GM23338 (cell line): ENCODE data around the gene GDPD4. TPM values are rescaled to one million over a fixed set of nuclear protein-coding genes. Genes with fewer than 3 reads are reported as not detected.

Source experiments
- ATAC-seq: fragments of 200-7000 bp; cut with Tn5 transposase; 3 replicates; pipeline ENCODE4 v1.9.1; 2020
- DNase-seq: peaks from one replicate; pipeline ENCODE4 v3.0.0-alpha.2; 2015; ENCODE audit warnings: low spot score
- H2AFZ ChIP-seq: fragments of 200-600 bp; sonication (generic); 2 replicates; pipeline ENCODE4 v1.8.0; 2016; ENCODE audit warnings: antibody characterized with exemption, mild to moderate bottlenecking, moderate library complexity
- H3F3A ChIP-seq: fragments of 200-600 bp; sonication (generic); replicated peaks from 2 replicates; pipeline ENCODE4 v1.8.0; 2017; ENCODE audit warnings: antibody characterized with exemption, mixed run types, low read depth
- H3K27ac ChIP-seq: fragments of 200-600 bp; sonication (generic); 2 replicates; pipeline ENCODE4 v1.6.1; 2016; ENCODE audit warnings: low read depth
- H3K27me3 ChIP-seq: fragments of 200-600 bp; sonication (generic); 2 replicates; pipeline ENCODE4 v1.8.0; 2016; ENCODE audit warnings: mild to moderate bottlenecking, mixed run types, moderate library complexity; ENCODE audit not compliant: insufficient read depth
- H3K36me3 ChIP-seq: fragments of 200-600 bp; sonication (generic); 2 replicates; pipeline ENCODE4 v1.8.0; 2016; ENCODE audit warnings: mild to moderate bottlenecking; ENCODE audit not compliant: insufficient read depth
- H3K4me1 ChIP-seq: fragments of 200-600 bp; sonication (generic); 2 replicates; pipeline ENCODE4 v1.8.0; 2016; ENCODE audit warnings: mild to moderate bottlenecking, moderate library complexity; ENCODE audit not compliant: insufficient read depth
- H3K4me2 ChIP-seq: fragments of 200-600 bp; sonication (generic); 2 replicates; pipeline ENCODE4 v1.7.1; 2017; ENCODE audit warnings: mixed run types
- H3K4me3 ChIP-seq: fragments of 200-600 bp; sonication (generic); 2 replicates; pipeline ENCODE4 v1.6.1; 2016; ENCODE audit warnings: mixed run types
- H3K79me2 ChIP-seq: fragments of 200-600 bp; sonication (generic); replicated peaks from 2 replicates; pipeline ENCODE4 v1.8.0; 2017; ENCODE audit warnings: mild to moderate bottlenecking; ENCODE audit not compliant: insufficient read depth
- H3K9me2 ChIP-seq: fragments of 200-600 bp; sonication (generic); 2 replicates; pipeline ENCODE4 v1.8.0; 2017; ENCODE audit not compliant: insufficient read depth
- H4K20me1 ChIP-seq: fragments of 200-600 bp; sonication (generic); replicated peaks from 2 replicates; pipeline ENCODE4 v1.8.0; 2017; ENCODE audit warnings: mild to moderate bottlenecking; ENCODE audit not compliant: insufficient read depth
- H3K27ac Mint-ChIP-seq: 2 replicates; pipeline ENCODE4 v1.8.0; 2020; ENCODE audit warnings: inconsistent platforms, mild to moderate bottlenecking, moderate library complexity, mixed read lengths
- H3K27me3 Mint-ChIP-seq: 3 replicates; pipeline ENCODE4 v1.8.0; 2022; ENCODE audit warnings: low read depth, mild to moderate bottlenecking, moderate library complexity, mixed read lengths, inconsistent platforms; ENCODE audit not compliant: insufficient read depth, poor library complexity
- H3K36me3 Mint-ChIP-seq: 3 replicates; pipeline ENCODE4 v1.8.0; 2021; ENCODE audit warnings: low read depth, mild to moderate bottlenecking, inconsistent platforms, moderate library complexity, mixed read lengths
- H3K4me1 Mint-ChIP-seq: 3 replicates; pipeline ENCODE4 v1.8.0; 2020; ENCODE audit warnings: mild to moderate bottlenecking, inconsistent platforms, mixed read lengths
- H3K4me3 Mint-ChIP-seq: 3 replicates; pipeline ENCODE4 v1.8.0; 2021; ENCODE audit warnings: moderate library complexity, mild to moderate bottlenecking, inconsistent platforms, mixed read lengths
- H3K9me3 Mint-ChIP-seq: 3 replicates; pipeline ENCODE4 v1.8.0; 2020; ENCODE audit warnings: moderate library complexity, mild to moderate bottlenecking, inconsistent platforms, mixed read lengths
- CREB1 ChIP-seq: fragments of 250-450 bp; sonication (Bioruptor Pico); IDR thresholded peaks from 2 replicates; pipeline ENCODE4 v1.5.0; 2020; ENCODE audit warnings: low read depth, mild to moderate bottlenecking, moderate library complexity
- EZH2 ChIP-seq: fragments of 200-600 bp; sonication (generic); IDR thresholded peaks from one replicate; pipeline ENCODE4 v1.8.0; 2017; ENCODE audit warnings: antibody characterized with exemption, mild to moderate bottlenecking, low read depth; ENCODE audit not compliant: unreplicated experiment
- EZH2phosphoT487 ChIP-seq: fragments of 200-600 bp; sonication (generic); IDR thresholded peaks from one replicate; pipeline ENCODE4 v1.8.1; 2018; ENCODE audit warnings: antibody characterized with exemption; ENCODE audit not compliant: unreplicated experiment
- NANOG ChIP-seq: IDR thresholded peaks from 2 replicates; pipeline ENCODE4 v1.6.1; 2016; ENCODE audit warnings: antibody characterized with exemption, borderline replicate concordance
- POLR2AphosphoS5 ChIP-seq: IDR thresholded peaks from 2 replicates; pipeline ENCODE4 v1.6.1; 2016; ENCODE audit warnings: antibody characterized with exemption, low read depth
- STAT1 ChIP-seq: IDR thresholded peaks from one replicate; pipeline ENCODE4 v1.6.1; 2016; ENCODE audit warnings: antibody characterized with exemption; ENCODE audit not compliant: unreplicated experiment
- ZNF114 ChIP-seq: fragments of 250-450 bp; sonication (Bioruptor Pico); IDR thresholded peaks from 2 replicates; pipeline ENCODE4 v1.5.0; 2020; ENCODE audit warnings: mild to moderate bottlenecking, moderate library complexity
- ZNF331 ChIP-seq: fragments of 250-450 bp; sonication (Bioruptor Pico); IDR thresholded peaks from 2 replicates; pipeline ENCODE4 v1.5.0; 2020; ENCODE audit warnings: low read depth, mild to moderate bottlenecking, moderate library complexity
- polyA plus RNA-seq: library from polyadenylated mRNA; unstranded; fragments of >200 nt; fragmentation: Nextera tagmentation; extraction: Ambion mirVana; gene quantifications from 2 replicates; pipeline ENCODE4 v1.2.1, GENCODE V29; 2016
- total RNA-seq: library from RNA; depleted of rRNA; stranded (reverse); fragments of >200 nt; shearing (Covaris generic); gene quantifications from 2 replicates; pipeline ENCODE4 v1.2.3, GENCODE V29; 2014
- TF ChIP-seq, protein P1 (sequence below): fragments of 250-450 bp; sonication (Bioruptor Pico); IDR thresholded peaks from 2 replicates; pipeline ENCODE4 v1.5.0; 2020; ENCODE audit warnings: mild to moderate bottlenecking, moderate library complexity
- TF ChIP-seq, protein P2 (sequence below): IDR thresholded peaks from 2 replicates; pipeline ENCODE4 v1.6.1; 2016; ENCODE audit warnings: antibody characterized with exemption
- TF ChIP-seq, protein P3 (sequence below), 2 experiments: fragments of 200-600 bp in 1 of 2; sonication (generic) in 1 of 2; conservative IDR thresholded peaks; 2 replicates each; pipeline versions ENCODE4 v1.5.1 to v1.6.1; 2016 to 2017; ENCODE audit warnings: antibody characterized with exemption in 2 of 2, low read depth in 2 of 2, mild to moderate bottlenecking in 2 of 2, moderate library complexity in 1 of 2

Gene GDPD4
- total and polyA plus RNA-seq, 2 experiments from 2014 or later: not detected

DNA sequence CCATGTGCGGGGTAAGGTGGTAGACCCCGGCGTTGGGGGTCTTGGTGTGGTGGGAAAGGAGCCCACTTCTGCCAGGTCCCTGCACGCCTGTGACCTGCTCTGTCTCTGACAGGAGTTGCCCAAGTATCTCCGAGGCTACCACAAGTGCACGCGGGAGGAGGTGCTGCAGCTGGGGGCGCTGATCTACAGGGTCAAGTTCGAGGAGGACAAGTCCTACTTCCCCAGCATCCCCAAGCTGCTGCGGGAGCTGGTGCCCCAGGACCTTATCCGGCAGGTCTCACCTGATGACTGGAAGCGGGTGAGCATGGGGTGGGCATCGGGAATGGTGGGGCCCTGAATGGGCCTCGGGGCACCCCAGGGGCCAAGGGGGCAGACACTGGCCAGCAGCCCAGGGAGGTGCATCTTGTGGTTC is 90.4 kb downstream of the GDPD4 start:
- DNase-seq (no peak), ATAC-seq (no peak)
- Histone ChIP-seq H3K27ac (no peak overlapping the region), H3K4me2 (no peak overlapping the region), H3K27me3 (no peaks in the 10 kb centered on the region), H3K4me1 (no peaks in the 10 kb centered on the region), H3K79me2 (no peaks in the 10 kb centered on the region), H4K20me1 (no peaks in the 10 kb centered on the region), H2AFZ (no peak overlapping the region), H3F3A (no peaks in the 10 kb centered on the region), H3K36me3 (no peaks in the 10 kb centered on the region), H3K9me2 (no peaks in the 10 kb centered on the region), H3K4me3 (no peak overlapping the region)
- no peaks in the 10 kb centered on the region for H3K4me1 Mint-ChIP-seq
- TF ChIP-seq, protein P1, sequence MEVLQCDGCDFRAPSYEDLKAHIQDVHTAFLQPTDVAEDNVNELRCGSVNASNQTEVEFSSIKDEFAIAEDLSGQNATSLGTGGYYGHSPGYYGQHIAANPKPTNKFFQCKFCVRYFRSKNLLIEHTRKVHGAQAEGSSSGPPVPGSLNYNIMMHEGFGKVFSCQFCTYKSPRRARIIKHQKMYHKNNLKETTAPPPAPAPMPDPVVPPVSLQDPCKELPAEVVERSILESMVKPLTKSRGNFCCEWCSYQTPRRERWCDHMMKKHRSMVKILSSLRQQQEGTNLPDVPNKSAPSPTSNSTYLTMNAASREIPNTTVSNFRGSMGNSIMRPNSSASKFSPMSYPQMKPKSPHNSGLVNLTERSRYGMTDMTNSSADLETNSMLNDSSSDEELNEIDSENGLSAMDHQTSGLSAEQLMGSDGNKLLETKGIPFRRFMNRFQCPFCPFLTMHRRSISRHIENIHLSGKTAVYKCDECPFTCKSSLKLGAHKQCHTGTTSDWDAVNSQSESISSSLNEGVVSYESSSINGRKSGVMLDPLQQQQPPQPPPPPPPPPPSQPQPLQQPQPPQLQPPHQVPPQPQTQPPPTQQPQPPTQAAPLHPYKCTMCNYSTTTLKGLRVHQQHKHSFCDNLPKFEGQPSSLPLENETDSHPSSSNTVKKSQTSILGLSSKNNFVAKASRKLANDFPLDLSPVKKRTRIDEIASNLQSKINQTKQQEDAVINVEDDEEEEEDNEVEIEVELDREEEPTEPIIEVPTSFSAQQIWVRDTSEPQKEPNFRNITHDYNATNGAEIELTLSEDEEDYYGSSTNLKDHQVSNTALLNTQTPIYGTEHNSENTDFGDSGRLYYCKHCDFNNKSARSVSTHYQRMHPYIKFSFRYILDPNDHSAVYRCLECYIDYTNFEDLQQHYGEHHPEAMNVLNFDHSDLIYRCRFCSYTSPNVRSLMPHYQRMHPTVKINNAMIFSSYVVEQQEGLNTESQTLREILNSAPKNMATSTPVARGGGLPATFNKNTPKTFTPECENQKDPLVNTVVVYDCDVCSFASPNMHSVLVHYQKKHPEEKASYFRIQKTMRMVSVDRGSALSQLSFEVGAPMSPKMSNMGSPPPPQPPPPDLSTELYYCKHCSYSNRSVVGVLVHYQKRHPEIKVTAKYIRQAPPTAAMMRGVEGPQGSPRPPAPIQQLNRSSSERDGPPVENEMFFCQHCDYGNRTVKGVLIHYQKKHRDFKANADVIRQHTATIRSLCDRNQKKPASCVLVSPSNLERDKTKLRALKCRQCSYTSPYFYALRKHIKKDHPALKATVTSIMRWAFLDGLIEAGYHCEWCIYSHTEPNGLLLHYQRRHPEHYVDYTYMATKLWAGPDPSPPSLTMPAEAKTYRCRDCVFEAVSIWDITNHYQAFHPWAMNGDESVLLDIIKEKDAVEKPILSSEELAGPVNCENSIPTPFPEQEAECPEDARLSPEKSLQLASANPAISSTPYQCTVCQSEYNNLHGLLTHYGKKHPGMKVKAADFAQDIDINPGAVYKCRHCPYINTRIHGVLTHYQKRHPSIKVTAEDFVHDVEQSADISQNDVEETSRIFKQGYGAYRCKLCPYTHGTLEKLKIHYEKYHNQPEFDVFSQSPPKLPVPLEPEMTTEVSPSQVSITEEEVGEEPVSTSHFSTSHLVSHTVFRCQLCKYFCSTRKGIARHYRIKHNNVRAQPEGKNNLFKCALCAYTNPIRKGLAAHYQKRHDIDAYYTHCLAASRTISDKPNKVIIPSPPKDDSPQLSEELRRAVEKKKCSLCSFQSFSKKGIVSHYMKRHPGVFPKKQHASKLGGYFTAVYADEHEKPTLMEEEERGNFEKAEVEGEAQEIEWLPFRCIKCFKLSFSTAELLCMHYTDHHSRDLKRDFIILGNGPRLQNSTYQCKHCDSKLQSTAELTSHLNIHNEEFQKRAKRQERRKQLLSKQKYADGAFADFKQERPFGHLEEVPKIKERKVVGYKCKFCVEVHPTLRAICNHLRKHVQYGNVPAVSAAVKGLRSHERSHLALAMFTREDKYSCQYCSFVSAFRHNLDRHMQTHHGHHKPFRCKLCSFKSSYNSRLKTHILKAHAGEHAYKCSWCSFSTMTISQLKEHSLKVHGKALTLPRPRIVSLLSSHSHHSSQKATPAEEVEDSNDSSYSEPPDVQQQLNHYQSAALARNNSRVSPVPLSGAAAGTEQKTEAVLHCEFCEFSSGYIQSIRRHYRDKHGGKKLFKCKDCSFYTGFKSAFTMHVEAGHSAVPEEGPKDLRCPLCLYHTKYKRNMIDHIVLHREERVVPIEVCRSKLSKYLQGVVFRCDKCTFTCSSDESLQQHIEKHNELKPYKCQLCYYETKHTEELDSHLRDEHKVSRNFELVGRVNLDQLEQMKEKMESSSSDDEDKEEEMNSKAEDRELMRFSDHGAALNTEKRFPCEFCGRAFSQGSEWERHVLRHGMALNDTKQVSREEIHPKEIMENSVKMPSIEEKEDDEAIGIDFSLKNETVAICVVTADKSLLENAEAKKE: no peak
- TF ChIP-seq ZNF114 (no peak), EZH2phosphoT487 (no peak), NANOG (no peak), EZH2 (no peak), STAT1 (no peak), POLR2AphosphoS5 (no peak), CREB1 (CRISPR knock-in tag) (no peak), ZNF331 (no peak)
- TF ChIP-seq, protein P2, sequence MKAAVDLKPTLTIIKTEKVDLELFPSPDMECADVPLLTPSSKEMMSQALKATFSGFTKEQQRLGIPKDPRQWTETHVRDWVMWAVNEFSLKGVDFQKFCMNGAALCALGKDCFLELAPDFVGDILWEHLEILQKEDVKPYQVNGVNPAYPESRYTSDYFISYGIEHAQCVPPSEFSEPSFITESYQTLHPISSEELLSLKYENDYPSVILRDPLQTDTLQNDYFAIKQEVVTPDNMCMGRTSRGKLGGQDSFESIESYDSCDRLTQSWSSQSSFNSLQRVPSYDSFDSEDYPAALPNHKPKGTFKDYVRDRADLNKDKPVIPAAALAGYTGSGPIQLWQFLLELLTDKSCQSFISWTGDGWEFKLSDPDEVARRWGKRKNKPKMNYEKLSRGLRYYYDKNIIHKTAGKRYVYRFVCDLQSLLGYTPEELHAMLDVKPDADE: no peak
- TF ChIP-seq, protein P3, sequence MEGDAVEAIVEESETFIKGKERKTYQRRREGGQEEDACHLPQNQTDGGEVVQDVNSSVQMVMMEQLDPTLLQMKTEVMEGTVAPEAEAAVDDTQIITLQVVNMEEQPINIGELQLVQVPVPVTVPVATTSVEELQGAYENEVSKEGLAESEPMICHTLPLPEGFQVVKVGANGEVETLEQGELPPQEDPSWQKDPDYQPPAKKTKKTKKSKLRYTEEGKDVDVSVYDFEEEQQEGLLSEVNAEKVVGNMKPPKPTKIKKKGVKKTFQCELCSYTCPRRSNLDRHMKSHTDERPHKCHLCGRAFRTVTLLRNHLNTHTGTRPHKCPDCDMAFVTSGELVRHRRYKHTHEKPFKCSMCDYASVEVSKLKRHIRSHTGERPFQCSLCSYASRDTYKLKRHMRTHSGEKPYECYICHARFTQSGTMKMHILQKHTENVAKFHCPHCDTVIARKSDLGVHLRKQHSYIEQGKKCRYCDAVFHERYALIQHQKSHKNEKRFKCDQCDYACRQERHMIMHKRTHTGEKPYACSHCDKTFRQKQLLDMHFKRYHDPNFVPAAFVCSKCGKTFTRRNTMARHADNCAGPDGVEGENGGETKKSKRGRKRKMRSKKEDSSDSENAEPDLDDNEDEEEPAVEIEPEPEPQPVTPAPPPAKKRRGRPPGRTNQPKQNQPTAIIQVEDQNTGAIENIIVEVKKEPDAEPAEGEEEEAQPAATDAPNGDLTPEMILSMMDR (conservative IDR thresholded peaks at IDR 0.05; ENCODE audit: low read depth in 2 of 2): no peak
- no peak overlapping the region for H3K27ac Mint-ChIP-seq
- H3K4me3 Mint-ChIP-seq: no peak overlapping the region
- peaks cover 7% of the 10 kb centered on the region for H3K27me3 Mint-ChIP-seq
- H3K36me3 Mint-ChIP-seq: no peaks in the 10 kb centered on the region; the same call in 2 of the 3 replicates
- no peaks in the 10 kb centered on the region; the same call in 1 of the 3 replicates for H3K9me3 Mint-ChIP-seq
